GM12878 (cell line): ENCODE data around the gene DPY30.
A peak's percentile ranks its signal among the peaks of the same experiment; 100 is the strongest.

ENCODE experiments used
- CREB1 ChIP-seq: IDR thresholded peaks from 2 replicates; pipeline ENCODE4 v1.6.1; 2012; ENCODE audit warnings: low read depth, mild to moderate bottlenecking, inconsistent platforms
- EP300 ChIP-seq, 2 experiments: fragments of 150-350 bp in 1 of 2; IDR thresholded peaks; 2 replicates each; pipeline ENCODE4 v1.6.1; 2011 to 2012; ENCODE audit warnings: low read depth in 2 of 2, low read length in 2 of 2, borderline replicate concordance in 1 of 2, improper control_type of control experiment in 1 of 2, inconsistent platforms in 1 of 2; ENCODE audit not compliant: control insufficient read depth in 1 of 2
- EZH2 ChIP-seq: IDR thresholded peaks from 2 replicates; pipeline ENCODE4 v1.6.1; 2012; ENCODE audit warnings: low read depth, mild to moderate bottlenecking, control low read depth, inconsistent platforms, low read length, borderline replicate concordance; ENCODE audit not compliant: control insufficient read depth
- GABPA ChIP-seq: IDR thresholded peaks from 2 replicates; pipeline ENCODE4 v1.6.1; 2014; ENCODE audit warnings: antibody characterized with exemption, low read depth, mild to moderate bottlenecking, inconsistent platforms
- HDGF ChIP-seq: fragments of 450-650 bp; IDR thresholded peaks from 2 replicates; pipeline ENCODE4 v1.6.1; 2016; ENCODE audit warnings: antibody characterized with exemption
- JUNB ChIP-seq: IDR thresholded peaks from 2 replicates; pipeline ENCODE4 v1.6.1; 2016; ENCODE audit warnings: antibody characterized with exemption, mild to moderate bottlenecking
- KAT2A ChIP-seq: conservative IDR thresholded peaks from 2 replicates; pipeline ENCODE4 v1.6.1; 2011; ENCODE audit warnings: low read depth, low read length; ENCODE audit not compliant: control insufficient read depth
- NR2C2 ChIP-seq: IDR thresholded peaks from 2 replicates; pipeline ENCODE4 v1.6.1; 2011; ENCODE audit warnings: borderline replicate concordance, low read depth; ENCODE audit not compliant: control insufficient read depth, insufficient read length
- POLR2AphosphoS5 ChIP-seq: IDR thresholded peaks from 2 replicates; pipeline ENCODE4 v1.6.1; 2011; ENCODE audit warnings: mild to moderate bottlenecking, low read length, inconsistent platforms
- RB1 ChIP-seq: fragments of 450-650 bp; formaldehyde crosslinking; IDR thresholded peaks from 2 replicates; pipeline ENCODE4 v1.6.1; 2017; ENCODE audit warnings: mild to moderate bottlenecking, borderline replicate concordance
- TAF1 ChIP-seq: IDR thresholded peaks from 2 replicates; pipeline ENCODE4 v1.6.1; 2011; ENCODE audit warnings: mild to moderate bottlenecking, low read depth, low read length, borderline replicate concordance
- TF ChIP-seq, protein P1 (sequence below): fragments of 450-650 bp; IDR thresholded peaks from 2 replicates; pipeline ENCODE4 v1.6.1; 2018; ENCODE audit warnings: borderline replicate concordance, mild to moderate bottlenecking; ENCODE audit not compliant: partially characterized antibody
- TF ChIP-seq, protein P2 (sequence below): fragments of 450-650 bp; IDR thresholded peaks from 2 replicates; pipeline ENCODE4 v1.6.1; 2016; ENCODE audit warnings: mild to moderate bottlenecking, moderate library complexity, borderline replicate concordance
- TF ChIP-seq, protein P3 (sequence below), 3 experiments: IDR thresholded peaks in 2 of 3; conservative IDR thresholded peaks in 1 of 3; 2 replicates each; pipeline ENCODE4 v1.5.1; 2011; ENCODE audit warnings: low read depth in 3 of 3, low read length in 3 of 3, mild to moderate bottlenecking in 3 of 3, control low read depth in 2 of 3, moderate library complexity in 2 of 3, inconsistent platforms in 1 of 3, mixed read lengths in 1 of 3; ENCODE audit not compliant: control insufficient read depth in 2 of 3, insufficient read depth in 1 of 3; ENCODE audit errors: extremely low read depth in 1 of 3

DNA sequence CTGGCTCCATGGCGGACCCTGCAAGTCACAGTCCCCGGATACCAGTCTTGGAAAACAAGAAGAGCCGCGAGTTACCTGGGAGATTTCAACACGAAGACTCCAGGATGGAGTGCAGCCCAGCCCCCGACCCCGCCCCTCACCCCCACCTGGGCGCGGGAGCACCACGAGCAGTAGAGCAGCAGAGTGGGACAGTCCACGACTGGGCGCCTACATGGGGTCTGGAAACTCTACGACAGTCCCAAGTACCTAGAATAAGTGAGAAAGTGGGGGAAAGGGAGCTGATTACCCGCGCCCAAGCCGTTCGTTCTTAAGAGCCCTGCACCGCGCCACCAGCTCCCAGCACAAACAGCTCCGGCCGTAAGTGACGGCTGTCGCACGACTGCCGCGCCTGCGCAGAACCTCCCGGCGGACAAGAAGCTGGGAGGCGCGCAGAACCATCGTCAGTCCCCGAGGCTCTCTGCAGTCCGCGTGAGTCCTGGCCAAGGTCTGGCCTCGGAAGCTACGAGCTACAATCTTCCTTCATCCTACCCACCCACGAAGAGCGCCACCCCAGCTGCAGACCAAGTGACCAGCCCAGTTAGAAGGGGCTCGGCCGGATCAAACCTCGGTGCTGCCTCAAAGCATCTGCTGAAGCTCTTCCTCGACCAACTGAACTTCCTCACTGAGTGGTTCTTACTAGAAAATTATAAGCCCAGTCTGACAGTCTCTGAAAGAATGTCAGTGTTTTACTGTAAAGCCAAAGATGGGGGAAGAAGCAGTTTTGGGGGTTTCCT lies at the start of gene DPY30:
- TF ChIP-seq POLR2AphosphoS5 (peak; percentile 99), NR2C2 (no peak), EZH2 (no peak), HDGF (peak; percentile 90), CREB1 (peak; percentile 62; the same call in 1 of the 2 replicates), EP300 (IDR thresholded peaks at IDR 0.05; ENCODE audit: borderline replicate concordance in 1 of 2, control insufficient read depth in 1 of 2, low read depth in 2 of 2, low read length in 2 of 2) (no peak), TAF1 (peak; percentile 91), RB1 (peak; percentile 87; the same call in 1 of the 2 replicates), GABPA (no peak), KAT2A (no peak), JUNB (no peak)
- TF ChIP-seq, protein P1, sequence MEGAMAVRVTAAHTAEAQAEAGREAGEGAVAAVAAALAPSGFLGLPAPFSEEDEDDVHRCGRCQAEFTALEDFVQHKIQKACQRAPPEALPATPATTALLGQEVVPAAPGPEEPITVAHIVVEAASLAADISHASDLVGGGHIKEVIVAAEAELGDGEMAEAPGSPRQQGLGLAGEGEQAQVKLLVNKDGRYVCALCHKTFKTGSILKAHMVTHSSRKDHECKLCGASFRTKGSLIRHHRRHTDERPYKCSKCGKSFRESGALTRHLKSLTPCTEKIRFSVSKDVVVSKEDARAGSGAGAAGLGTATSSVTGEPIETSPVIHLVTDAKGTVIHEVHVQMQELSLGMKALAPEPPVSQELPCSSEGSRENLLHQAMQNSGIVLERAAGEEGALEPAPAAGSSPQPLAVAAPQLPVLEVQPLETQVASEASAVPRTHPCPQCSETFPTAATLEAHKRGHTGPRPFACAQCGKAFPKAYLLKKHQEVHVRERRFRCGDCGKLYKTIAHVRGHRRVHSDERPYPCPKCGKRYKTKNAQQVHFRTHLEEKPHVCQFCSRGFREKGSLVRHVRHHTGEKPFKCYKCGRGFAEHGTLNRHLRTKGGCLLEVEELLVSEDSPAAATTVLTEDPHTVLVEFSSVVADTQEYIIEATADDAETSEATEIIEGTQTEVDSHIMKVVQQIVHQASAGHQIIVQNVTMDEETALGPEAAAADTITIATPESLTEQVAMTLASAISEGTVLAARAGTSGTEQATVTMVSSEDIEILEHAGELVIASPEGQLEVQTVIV: peak; percentile 98
- TF ChIP-seq, protein P2, sequence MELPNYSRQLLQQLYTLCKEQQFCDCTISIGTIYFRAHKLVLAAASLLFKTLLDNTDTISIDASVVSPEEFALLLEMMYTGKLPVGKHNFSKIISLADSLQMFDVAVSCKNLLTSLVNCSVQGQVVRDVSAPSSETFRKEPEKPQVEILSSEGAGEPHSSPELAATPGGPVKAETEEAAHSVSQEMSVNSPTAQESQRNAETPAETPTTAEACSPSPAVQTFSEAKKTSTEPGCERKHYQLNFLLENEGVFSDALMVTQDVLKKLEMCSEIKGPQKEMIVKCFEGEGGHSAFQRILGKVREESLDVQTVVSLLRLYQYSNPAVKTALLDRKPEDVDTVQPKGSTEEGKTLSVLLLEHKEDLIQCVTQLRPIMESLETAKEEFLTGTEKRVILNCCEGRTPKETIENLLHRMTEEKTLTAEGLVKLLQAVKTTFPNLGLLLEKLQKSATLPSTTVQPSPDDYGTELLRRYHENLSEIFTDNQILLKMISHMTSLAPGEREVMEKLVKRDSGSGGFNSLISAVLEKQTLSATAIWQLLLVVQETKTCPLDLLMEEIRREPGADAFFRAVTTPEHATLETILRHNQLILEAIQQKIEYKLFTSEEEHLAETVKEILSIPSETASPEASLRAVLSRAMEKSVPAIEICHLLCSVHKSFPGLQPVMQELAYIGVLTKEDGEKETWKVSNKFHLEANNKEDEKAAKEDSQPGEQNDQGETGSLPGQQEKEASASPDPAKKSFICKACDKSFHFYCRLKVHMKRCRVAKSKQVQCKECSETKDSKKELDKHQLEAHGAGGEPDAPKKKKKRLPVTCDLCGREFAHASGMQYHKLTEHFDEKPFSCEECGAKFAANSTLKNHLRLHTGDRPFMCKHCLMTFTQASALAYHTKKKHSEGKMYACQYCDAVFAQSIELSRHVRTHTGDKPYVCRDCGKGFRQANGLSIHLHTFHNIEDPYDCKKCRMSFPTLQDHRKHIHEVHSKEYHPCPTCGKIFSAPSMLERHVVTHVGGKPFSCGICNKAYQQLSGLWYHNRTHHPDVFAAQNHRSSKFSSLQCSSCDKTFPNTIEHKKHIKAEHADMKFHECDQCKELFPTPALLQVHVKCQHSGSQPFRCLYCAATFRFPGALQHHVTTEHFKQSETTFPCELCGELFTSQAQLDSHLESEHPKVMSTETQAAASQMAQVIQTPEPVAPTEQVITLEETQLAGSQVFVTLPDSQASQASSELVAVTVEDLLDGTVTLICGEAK: no peak; the same call in 1 of the 2 replicates
- TF ChIP-seq, protein P3, sequence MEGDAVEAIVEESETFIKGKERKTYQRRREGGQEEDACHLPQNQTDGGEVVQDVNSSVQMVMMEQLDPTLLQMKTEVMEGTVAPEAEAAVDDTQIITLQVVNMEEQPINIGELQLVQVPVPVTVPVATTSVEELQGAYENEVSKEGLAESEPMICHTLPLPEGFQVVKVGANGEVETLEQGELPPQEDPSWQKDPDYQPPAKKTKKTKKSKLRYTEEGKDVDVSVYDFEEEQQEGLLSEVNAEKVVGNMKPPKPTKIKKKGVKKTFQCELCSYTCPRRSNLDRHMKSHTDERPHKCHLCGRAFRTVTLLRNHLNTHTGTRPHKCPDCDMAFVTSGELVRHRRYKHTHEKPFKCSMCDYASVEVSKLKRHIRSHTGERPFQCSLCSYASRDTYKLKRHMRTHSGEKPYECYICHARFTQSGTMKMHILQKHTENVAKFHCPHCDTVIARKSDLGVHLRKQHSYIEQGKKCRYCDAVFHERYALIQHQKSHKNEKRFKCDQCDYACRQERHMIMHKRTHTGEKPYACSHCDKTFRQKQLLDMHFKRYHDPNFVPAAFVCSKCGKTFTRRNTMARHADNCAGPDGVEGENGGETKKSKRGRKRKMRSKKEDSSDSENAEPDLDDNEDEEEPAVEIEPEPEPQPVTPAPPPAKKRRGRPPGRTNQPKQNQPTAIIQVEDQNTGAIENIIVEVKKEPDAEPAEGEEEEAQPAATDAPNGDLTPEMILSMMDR (IDR thresholded peaks at IDR 0.05 in 2 of 3, conservative IDR thresholded peaks at IDR 0.05 in 1 of 3; ENCODE audit: control insufficient read depth in 2 of 3, extremely low read depth in 1 of 3, insufficient read depth in 1 of 3, low read depth in 3 of 3, low read length in 3 of 3): no peak
